HG03135 (cell line): ENCODE measurements around the gene ANKRD6.

Experiments used
- ATAC-seq: cut with Tn5 transposase; IDR thresholded peaks from one replicate; pipeline ENCODE4 v1.9.1; 2021; ENCODE audit warnings: mild to moderate bottlenecking, moderate library complexity; ENCODE audit not compliant: unreplicated experiment

ANKRD6 gene

DNA sequence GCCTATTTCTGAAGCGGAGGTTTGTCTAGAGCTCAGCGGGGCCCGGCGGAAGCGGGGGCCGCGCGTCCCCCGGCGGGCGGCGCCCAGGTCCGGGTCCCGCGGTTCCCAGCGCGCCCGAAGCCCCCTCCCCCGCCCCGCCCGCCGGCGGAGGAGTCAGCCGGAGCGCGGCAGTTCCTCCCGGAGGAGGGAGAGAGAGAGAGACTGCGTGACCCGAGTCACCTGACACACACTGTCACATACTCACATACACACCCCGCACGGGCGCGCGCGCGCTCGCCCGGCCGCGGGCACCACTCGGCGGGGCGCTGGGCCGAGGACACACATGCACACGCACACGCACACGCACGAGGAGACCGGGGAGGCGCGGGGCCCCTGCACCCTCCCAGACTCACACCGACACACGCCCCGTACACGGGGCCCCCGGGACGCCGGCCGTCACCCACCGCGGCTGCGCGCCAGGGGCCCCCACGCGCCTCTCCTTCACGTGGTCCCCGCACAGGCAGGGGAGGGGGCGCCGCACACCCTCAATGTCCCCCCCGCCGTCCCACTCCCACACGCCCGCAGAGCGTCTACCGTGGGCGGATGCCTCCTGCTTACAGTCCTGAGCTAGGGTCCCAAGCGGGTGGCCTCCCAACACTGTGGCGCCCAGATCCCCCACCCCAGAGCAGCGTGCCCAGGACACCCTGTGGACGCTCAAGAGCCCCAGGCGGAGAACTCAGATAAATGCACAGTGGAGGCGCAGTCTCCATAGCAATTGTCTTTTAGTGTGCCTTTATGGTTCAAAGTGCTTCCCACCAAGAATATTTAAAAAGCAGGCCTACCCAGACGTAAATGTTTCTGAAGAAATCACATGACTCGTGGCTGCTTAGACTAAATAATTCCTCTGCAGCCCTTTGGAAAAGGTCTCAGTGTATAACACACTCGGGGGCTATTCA lies 20.6 kb upstream of the ANKRD6 start, which contains the start of gene RRAGD:
Gene RRAGD (minus strand): TSS at position 203 of the 935 bp plus-strand sequence. CDS start 280 bp downstream, outside the sequence.
- ATAC-seq: peak; percentile 67

- ATAC-seq: no peak
These were observed 19.9 kb upstream of the ANKRD6 start for GRCh38 chr6:89413006-89413400.

- ATAC-seq: no peak
These were observed 18.7 kb upstream of the ANKRD6 start for GRCh38 chr6:89414215-89414614.

DNA sequence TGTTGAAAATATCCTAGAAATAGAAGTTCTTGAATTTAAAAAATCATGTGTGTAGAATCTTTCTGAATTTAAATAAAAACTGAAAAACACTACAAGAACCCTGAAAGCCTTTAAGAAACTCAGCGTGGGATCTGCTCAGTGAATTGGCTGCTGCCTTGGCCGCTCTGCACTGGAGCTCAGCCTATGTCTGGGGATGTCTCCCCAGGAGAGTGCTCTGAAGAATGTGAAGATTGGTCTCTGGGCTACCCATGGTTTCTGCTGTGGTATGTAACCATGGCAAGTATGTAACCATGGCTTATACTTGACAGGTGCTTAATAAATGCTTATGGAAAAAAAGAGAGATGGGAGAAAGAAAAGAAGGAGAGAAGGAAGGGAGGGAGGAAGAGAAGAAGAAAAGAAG lies 17.8 kb upstream of the ANKRD6 start:
- no peak for ATAC-seq

- ATAC-seq: no peak
These were observed 16.2 kb upstream of the ANKRD6 start for GRCh38 chr6:89416796-89417195.

DNA sequence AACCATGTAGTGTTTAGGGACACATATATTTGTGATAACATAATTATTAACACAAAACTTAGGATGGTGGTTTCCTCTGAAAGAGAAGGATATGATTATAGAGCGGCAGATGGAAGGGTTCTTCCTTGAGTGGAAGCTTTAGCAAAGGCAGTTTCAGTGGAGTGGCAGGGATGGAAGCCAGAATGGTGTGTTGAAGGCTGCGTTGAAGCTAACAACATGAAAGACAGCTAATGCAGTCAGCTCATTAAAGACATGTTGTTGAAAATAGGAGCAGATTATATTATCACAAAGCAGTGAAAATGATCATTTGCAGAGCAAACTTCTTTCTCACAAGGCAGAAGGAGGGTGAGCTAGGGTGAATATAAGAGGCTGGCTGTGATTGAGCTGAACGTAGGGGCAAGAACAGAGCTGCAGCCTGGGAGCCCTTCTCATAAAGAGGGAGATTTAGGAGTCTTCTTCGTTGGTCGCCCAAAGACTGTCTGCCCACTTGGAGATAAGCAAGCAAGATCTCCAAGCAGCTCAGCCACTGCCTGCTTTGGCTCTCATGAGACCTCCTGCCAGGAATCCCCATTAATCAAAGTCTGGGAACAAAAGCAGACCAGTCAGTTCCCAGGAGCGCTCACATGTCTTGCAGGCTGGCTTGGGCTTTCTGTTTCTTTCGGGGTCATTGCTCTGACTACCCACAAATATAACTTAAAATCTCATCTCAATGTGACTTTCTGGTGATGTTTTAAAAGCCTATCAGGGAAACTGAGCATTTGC lies 2.6 kb upstream of the ANKRD6 start:
- no peak for ATAC-seq

DNA sequence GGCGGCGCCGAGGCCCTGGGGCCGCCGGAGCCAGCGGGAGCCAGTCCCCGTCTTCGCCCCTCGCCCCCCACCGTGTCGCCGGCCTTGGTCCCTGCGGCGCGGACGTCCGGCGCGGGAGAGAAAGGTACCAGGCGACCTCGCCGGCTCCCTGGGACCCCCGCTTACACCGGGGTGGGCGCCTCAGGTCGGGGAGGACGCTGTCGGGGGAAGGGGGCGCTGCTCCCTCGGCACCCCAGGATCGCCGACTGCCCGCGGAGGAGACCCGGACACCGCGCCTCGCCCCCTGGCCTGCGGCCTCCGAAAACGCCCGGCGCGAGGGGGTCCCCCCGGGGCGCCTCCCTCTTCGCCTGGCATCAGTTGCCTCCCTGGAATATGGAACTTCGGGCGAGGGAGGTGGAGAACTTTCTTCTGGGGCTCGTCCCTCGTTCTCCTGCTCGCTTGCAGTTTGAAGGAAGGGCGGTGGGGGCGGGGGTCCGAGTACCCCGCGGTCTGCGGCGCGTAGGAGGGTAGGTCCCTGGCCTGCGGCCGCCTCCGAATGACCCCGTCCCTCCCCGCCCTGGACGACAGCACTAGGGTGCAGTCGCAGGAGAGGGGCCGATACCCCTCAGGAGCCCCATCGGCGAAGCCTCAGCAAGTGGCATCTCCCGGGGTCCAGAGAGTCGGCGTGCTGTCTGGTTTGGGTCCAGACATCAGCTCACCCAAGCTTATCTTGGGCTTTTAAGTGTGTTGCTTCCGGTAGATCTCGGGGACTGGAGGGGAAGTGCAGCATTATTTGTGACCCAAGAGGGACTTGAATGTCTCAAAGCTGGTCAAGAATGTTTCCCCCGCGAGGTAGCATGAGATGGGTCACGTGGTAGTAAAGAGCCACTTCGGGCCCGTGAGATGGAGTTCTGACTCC lies 549 bp downstream of the ANKRD6 start:
- peak; percentile 34 for ATAC-seq

DNA sequence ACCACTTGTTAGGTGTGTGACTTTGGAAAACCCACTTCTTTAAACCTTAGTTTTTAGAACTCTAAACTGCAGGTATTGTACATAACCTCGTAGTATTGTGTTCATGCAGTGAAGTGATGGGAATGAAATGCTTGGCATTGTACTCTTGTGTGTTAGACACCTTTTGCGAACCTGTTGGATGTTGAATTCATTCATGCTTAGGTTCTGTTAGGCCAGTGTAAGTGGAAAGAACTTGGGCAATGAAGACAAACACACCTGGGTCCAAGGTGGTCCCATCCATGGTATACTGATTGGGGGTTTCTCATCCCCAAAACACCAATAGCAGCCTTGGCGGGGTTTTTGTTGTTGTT lies 1.2 kb downstream of the ANKRD6 start:
- no peak for ATAC-seq

DNA sequence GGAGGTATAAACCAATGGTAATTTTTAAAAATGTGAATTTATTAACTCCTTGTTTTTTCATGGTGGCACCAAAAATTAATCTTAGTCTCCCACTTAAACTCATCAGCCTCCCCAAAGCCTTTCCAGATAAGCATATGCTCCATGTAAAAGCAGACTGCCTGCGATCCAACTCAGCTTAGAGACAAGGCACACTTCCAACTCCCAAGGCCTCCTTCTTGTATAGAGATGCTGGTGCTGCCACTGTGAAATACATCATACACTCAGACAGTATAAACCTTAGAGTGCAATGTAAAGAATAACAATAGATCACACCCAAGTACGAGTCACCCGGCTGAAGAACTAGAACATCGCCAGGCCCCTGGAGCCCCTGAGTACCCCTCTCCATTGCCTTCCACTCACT lies 2.0 kb downstream of the ANKRD6 start:
- ATAC-seq: no peak

- no peak for ATAC-seq
These were observed 3.3 kb downstream of the ANKRD6 start for GRCh38 chr6:89436226-89436625.

DNA sequence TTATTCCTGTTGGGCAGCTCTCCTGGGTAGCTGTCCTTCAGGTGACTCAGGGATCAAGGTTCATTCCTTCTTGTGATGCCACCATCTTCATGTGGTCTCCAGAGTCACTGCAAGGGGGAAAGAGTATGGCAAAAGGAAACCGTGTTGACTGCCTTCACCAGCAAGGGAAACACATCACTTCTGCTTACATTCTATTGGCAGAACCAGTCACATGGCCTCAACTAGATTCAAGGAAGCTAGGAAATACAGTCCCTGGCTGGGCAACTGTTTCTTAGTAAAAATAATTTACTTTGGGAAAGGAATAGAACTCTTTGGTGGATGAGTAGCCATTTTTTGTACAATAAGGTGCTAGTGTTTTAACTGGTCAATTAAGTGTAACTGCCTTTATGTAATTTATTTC lies 5.3 kb downstream of the ANKRD6 start:
- ATAC-seq: no peak

- ATAC-seq: no peak
These were observed 6.1 kb downstream of the ANKRD6 start for GRCh38 chr6:89439014-89439413.

- no peak for ATAC-seq
These were observed 7.2 kb downstream of the ANKRD6 start for GRCh38 chr6:89440200-89440599.

DNA sequence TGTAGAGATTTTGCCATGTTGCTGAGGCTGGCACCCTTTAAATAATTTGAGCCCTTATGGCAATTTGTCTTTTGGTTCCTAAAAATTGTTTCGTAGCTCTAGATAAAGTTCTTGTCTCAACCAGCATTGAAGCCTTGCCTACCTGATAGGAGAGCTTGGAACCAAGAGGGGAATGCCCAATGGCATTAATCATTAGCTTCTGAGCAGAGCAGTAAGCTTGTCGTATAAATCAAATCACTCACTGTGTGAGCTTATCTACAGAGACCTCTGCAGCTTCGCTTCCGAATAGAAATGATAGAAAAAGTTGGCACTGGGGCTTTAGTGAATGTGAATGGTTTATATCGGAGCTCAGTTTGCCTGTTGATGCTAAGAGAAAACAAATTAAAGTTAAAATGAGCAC lies 10.7 kb downstream of the ANKRD6 start:
- no peak for ATAC-seq

GRCh38 chr6:89449193-89449592 lies 16.2 kb downstream of the ANKRD6 start:
- no peak for ATAC-seq

DNA sequence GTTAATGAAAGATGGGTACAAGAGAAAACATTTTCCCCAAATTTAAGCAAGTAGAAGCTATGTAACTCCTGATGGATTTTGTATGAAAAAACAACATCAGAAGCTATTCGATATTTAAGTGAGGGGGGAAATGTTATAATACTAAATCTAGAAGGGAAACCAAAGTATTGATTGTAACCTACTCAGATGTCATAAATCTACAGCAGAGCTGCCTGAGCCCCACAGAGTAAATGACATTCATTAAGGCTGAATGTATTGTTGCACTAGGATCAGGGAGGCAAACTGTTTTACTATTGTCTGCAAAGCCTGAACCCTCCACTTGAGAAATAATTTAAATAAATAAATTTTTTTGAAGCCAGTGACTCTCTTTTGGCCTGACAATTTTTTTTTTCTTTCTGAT lies 19.3 kb downstream of the ANKRD6 start:
- no peak for ATAC-seq

GRCh38 chr6:89454300-89454699 lies 21.3 kb downstream of the ANKRD6 start:
- ATAC-seq: no peak

DNA sequence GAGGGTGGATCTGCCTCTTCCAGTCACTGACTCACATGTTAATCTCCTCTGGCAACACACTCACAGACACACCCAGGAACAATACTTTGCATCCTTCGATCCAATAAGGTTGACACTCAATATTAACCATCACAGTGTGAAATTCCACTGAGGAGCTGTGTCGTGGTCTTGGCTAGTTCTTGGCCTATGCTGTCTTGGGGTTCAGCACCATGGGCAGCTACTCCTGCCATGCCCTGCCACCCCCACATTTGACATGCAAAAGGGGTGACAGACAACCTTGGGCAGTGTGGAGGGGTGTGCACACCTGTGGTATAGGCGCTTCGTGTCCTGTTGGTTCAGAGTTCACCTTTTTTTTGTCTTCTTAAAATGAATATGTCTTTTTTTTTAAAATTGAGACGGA lies 25.8 kb downstream of the ANKRD6 start:
- no peak for ATAC-seq

DNA sequence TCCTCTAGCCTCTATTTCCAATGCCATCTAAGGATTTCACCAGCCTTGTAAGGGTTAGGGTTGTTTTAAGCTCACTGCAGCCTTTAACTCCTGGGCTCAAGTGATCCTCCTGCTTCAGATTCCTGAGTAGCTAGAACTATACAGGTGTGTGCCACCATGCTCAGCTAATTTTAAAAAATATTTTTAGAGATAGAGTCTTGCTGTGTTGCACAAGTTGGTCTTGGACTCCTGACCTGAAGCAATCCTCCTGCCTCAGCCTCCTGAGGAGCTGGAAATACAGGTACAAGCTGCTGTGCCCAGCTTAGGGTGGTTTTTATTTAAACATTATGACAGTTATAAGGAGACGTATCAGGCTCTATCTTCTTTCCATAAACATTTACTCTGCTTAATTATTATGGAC lies 26.5 kb downstream of the ANKRD6 start:
- no peak for ATAC-seq

DNA sequence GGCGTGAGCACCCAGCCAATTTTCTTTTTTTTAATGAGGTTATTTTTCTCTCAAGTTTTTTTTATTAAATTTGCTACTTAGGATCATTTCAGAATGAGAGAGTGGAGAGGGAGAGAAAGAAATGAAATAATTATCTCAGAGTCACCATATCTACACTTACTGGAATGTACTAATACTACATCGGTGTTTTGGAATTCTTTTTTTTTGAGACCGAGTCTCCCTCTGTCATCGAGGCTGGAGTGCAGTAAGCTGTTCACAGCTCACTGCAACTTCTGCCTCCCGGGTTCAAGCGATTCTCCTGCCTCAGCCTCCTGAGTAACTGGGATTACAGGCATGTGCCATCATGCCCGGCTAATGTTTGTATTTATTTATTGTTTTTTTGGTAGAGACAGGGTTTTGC lies 27.8 kb downstream of the ANKRD6 start:
- no peak for ATAC-seq

- ATAC-seq: no peak
These were observed 29.6 kb downstream of the ANKRD6 start for GRCh38 chr6:89462503-89462902.
